ENCODE results near the gene FEZF2.

- TF ChIP-seq CTCF (IDR thresholded peaks at IDR 0.05; ENCODE audit: low read depth, low read length, poor library complexity, severe bottlenecking) (no peak), EZH2phosphoT487 (IDR thresholded peaks at IDR 0.05; ENCODE audit: borderline replicate concordance, low read length) (no peak)
These were observed 30.4 kb upstream of the FEZF2 start for GRCh38 chr3:62403765-62404164.
